Measurements from ENCODE around the gene SUN5. TPM values are rescaled to one million over a fixed set of nuclear protein-coding genes. Genes with fewer than 3 reads are reported as not detected.

The SUN5 gene
- total and polyA plus RNA-seq, 4 donors = not detected

GRCh38 chr20:32973077-32973717 is 31.0 kb downstream of the SUN5 start:
- no peak overlapping the region for H3K9ac ChIP-seq (ENCODE audit: low read depth in 1 of 2, low read length in 2 of 2)
- no peak overlapping the region for H3K4me3 ChIP-seq (ENCODE audit: low read depth in 1 of 3, low read length in 3 of 3)
- 84% methylated on average over 10 of the region's 10 CpGs for WGBS
- no peak overlapping the region for H3K27ac ChIP-seq (ENCODE audit: low read depth in 1 of 2, low read length in 2 of 2)
- no peaks in the 10 kb centered on the region for H3K9me3 ChIP-seq (ENCODE audit: control insufficient read depth in 4 of 4, low read length in 3 of 4)
- no peaks in the 10 kb centered on the region for H3K27me3 ChIP-seq (ENCODE audit: control insufficient read depth in 4 of 4, insufficient read depth in 4 of 4, low read length in 3 of 4)
- no peaks in the 10 kb centered on the region for H3K4me1 ChIP-seq (ENCODE audit: control insufficient read depth in 4 of 4, insufficient read depth in 4 of 4, low read length in 3 of 4)
- TF ChIP-seq GABPA (IDR thresholded peaks at IDR 0.05 in 1 of 2, conservative IDR thresholded peaks at IDR 0.05 in 1 of 2) (no peak), MAX (IDR thresholded peaks at IDR 0.05) (no peak), YY1 (IDR thresholded peaks at IDR 0.05) (no peak), CTCF (IDR thresholded peaks at IDR 0.05; ENCODE audit: low read depth, low read length, missing input control) (no peak), HNF4G (IDR thresholded peaks at IDR 0.05) (no peak), NR2F2 (IDR thresholded peaks at IDR 0.05) (no peak), RAD21 (IDR thresholded peaks at IDR 0.05) (no peak), SP1 (IDR thresholded peaks at IDR 0.05) (no peak), FOXA2 (IDR thresholded peaks at IDR 0.05) (no peak), FOXA1 (IDR thresholded peaks at IDR 0.05) (no peak), REST (IDR thresholded peaks at IDR 0.05) (no peak), HNF4A (conservative IDR thresholded peaks at IDR 0.05) (no peak), EGR1 (IDR thresholded peaks at IDR 0.05; ENCODE audit: low read depth in 2 of 2) (no peak), ATF3 (IDR thresholded peaks at IDR 0.05) (no peak), ZBTB33 (IDR thresholded peaks at IDR 0.05) (no peak), TAF1 (conservative IDR thresholded peaks at IDR 0.05) (no peak), JUND (IDR thresholded peaks at IDR 0.05) (no peak), RXRA (IDR thresholded peaks at IDR 0.05) (no peak)
- H3K36me3 ChIP-seq (ENCODE audit: control insufficient read depth in 4 of 4, insufficient read depth in 3 of 4, low read depth in 1 of 4, low read length in 3 of 4) = no peaks in the 10 kb centered on the region
- no peak for DNase-seq (ENCODE audit: low spot score)
